ENCODE measurements around the gene DENND4A. TPM values are rescaled to one million over a fixed set of nuclear protein-coding genes. Genes with fewer than 3 reads are reported as not detected.
"Not testable (repeated sequence)": the region's sequence is repeated elsewhere in the genome, so short reads cannot be mapped to it uniquely, and the experiment has no call there.

The DENND4A gene
- total and polyA plus RNA-seq, 10 of the 15 experiments (the other 5 are each of a cell fraction or from before 2014, with no cell fraction given), result 14.2 to 81.8 (median 34.1) TPM

DNA sequence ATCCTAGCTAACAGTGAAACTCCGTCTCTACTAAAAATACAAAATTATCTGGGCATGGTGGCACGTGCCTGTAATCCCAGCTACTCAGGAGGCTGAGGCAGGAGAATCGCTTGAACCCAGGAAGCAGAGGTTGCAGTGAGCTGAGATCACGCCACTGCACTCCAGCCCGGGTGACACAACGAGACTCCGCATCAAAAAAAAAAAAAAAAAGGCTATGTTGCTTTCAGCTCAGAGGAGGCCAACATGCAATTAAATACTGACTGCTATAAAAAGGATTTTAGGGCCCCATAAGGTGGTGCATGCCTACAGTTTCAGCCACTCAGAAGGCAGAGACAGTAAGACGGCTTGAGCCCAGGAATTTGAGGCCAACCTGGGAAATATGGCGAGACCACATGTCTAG is 13.4 kb downstream of the DENND4A start:
- H3K27me3 ChIP-seq (replicated peaks in 1 of 2; ENCODE audit: control insufficient read depth in 2 of 2, insufficient read depth in 2 of 2, low read length in 1 of 2); H3K9ac ChIP-seq (ENCODE audit: control insufficient read depth, insufficient read depth, low read length); H3K9me3 ChIP-seq (replicated peaks; ENCODE audit: control insufficient read depth, insufficient read depth, low read length); intact Hi-C loops (cut with micrococcal nuclease; ENCODE audit: unreplicated experiment); H4K20me1 ChIP-seq (ENCODE audit: control insufficient read depth, insufficient read depth); H3K36me3 ChIP-seq (ENCODE audit: control insufficient read depth in 2 of 2, insufficient read depth in 2 of 2, low read length in 1 of 2); FAIRE-seq; ATAC-seq; H2AFZ ChIP-seq (ENCODE audit: control insufficient read depth, low read depth, low read length); DNase-seq (ENCODE audit: low read depth, low spot score); H3K4me3 ChIP-seq; BruUV-seq (replicated peaks): not testable (repeated sequence)
- H3K4me2 ChIP-seq (ENCODE audit: control insufficient read depth, insufficient read depth), result 0 out of 2 replicates have a peak overlapping the region, but pooled peaks have one; percentile 2
- 69% methylated on average over 6 of the region's 9 CpGs for WGBS (ENCODE audit: insufficient coverage, insufficient replicate concordance, low lambda C conversion rate, missing lambda C conversion rate)
- TF ChIP-seq BHLHE40 (IDR thresholded peaks at IDR 0.05; ENCODE audit: borderline replicate concordance in 1 of 2, low read depth in 2 of 2, low read length in 1 of 2) (peak in 1 of 2 experiments; percentile 48; a peak in 1 of 4 replicates), RUNX3 (IDR thresholded peaks at IDR 0.05; ENCODE audit: low read length) (0 out of 2 replicates have a peak, but pooled peaks have one; percentile 1)
- TF ChIP-seq, protein P1, sequence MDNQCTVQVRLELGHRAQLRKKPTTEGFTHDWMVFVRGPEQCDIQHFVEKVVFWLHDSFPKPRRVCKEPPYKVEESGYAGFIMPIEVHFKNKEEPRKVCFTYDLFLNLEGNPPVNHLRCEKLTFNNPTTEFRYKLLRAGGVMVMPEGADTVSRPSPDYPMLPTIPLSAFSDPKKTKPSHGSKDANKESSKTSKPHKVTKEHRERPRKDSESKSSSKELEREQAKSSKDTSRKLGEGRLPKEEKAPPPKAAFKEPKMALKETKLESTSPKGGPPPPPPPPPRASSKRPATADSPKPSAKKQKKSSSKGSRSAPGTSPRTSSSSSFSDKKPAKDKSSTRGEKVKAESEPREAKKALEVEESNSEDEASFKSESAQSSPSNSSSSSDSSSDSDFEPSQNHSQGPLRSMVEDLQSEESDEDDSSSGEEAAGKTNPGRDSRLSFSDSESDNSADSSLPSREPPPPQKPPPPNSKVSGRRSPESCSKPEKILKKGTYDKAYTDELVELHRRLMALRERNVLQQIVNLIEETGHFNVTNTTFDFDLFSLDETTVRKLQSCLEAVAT (IDR thresholded peaks at IDR 0.05), result peak; percentile 48; the same call in 1 of the 2 replicates
- ChIA-PET RAD21 (ENCODE audit: unreplicated experiment) (interaction anchor here (0.7 to 4.3 kb wide), 6 partner anchors 13 to 91 kb away, joined by 3 to 37 read pairs (median 4); partner anchors contain the start of genes DENND4A and RAB11A), CTCF (interaction anchor here (1.3 to 2.2 kb wide), 5 partner anchors 10 to 55 kb away, joined by 3 to 7 read pairs (median 5); no protein-coding TSS in a partner anchor), POLR2A (interaction anchor here (0.8 to 8.1 kb wide), 3 partner anchors 12 to 33 kb away, joined by 3 to 86 read pairs (median 3); partner anchors contain the start of gene DENND4A), SMC1A (ENCODE audit: uncharacterized antibody, unreplicated experiment) (interaction anchor here (0.6 to 5.0 kb wide), 11 partner anchors 7 to 517 kb away, joined by 3 to 30 read pairs (median 7); partner anchors contain the start of gene DENND4A)
- H3K4me1 ChIP-seq (ENCODE audit: control insufficient read depth, insufficient read depth, low read length), result peaks cover 24% of the 10 kb centered on the region
- peaks cover 92% of the 10 kb centered on the region for H3K79me2 ChIP-seq (ENCODE audit: control insufficient read depth, insufficient read depth, low read length)
- in situ Hi-C loops (cut with MboI), result loop anchor here (25.0 kb wide), 1 partner anchor 1309 kb away; no protein-coding TSS in a partner anchor
- peak overlapping the region; percentile 68; the same call in 1 of the 2 replicates for H3K27ac ChIP-seq (ENCODE audit: control insufficient read depth, insufficient read depth)

Measured in GM12878 (cell line).